GM23248 (cell line): ENCODE measurements around the gene MMP14. TPM values are rescaled to one million over a fixed set of nuclear protein-coding genes. Genes with fewer than 3 reads are reported as not detected.

Experiments
- DNase-seq: peaks from one replicate; pipeline ENCODE4 v3.0.0-alpha.2; 2015
- H2AFZ ChIP-seq: fragments of 200-600 bp; sonication (generic); 2 replicates; pipeline ENCODE4 v1.6.1; 2016; ENCODE audit warnings: antibody characterized with exemption
- H3F3A ChIP-seq: fragments of 200-600 bp; sonication (generic); 2 replicates; pipeline ENCODE4 v1.6.1; 2016; ENCODE audit warnings: mild to moderate bottlenecking, antibody characterized with exemption, mixed run types; ENCODE audit not compliant: insufficient read depth
- H3K27ac ChIP-seq: fragments of 200-600 bp; sonication (generic); 2 replicates; pipeline ENCODE4 v1.5.1; 2016; ENCODE audit warnings: mild to moderate bottlenecking
- H3K27me3 ChIP-seq: fragments of 200-600 bp; sonication (generic); replicated peaks from 2 replicates; pipeline ENCODE4 v1.6.1; 2016; ENCODE audit warnings: mild to moderate bottlenecking; ENCODE audit not compliant: insufficient read depth
- H3K36me3 ChIP-seq: fragments of 200-600 bp; sonication (generic); 2 replicates; pipeline ENCODE4 v1.6.1; 2016; ENCODE audit warnings: low read depth, mild to moderate bottlenecking
- H3K4me1 ChIP-seq: fragments of 200-600 bp; sonication (generic); 2 replicates; pipeline ENCODE4 v1.6.1; 2016; ENCODE audit warnings: mild to moderate bottlenecking; ENCODE audit not compliant: insufficient read depth
- H3K4me2 ChIP-seq: fragments of 200-600 bp; sonication (generic); one replicate; pipeline ENCODE4 v1.6.1; 2016; ENCODE audit warnings: mild to moderate bottlenecking; ENCODE audit not compliant: unreplicated experiment
- H3K4me3 ChIP-seq: fragments of 200-600 bp; sonication (generic); 2 replicates; pipeline ENCODE4 v1.5.1; 2016; ENCODE audit warnings: mild to moderate bottlenecking
- H3K79me2 ChIP-seq: fragments of 200-600 bp; sonication (generic); 2 replicates; pipeline ENCODE4 v1.6.1; 2016; ENCODE audit warnings: mild to moderate bottlenecking; ENCODE audit not compliant: insufficient read depth
- H3K9ac ChIP-seq: fragments of 200-600 bp; sonication (generic); 2 replicates; pipeline ENCODE4 v1.6.1; 2016; ENCODE audit warnings: mild to moderate bottlenecking
- H3K9me2 ChIP-seq: fragments of 200-600 bp; sonication (generic); 2 replicates; pipeline ENCODE4 v1.6.1; 2016; ENCODE audit warnings: mixed run types, mild to moderate bottlenecking, moderate library complexity; ENCODE audit not compliant: insufficient read depth
- H3K9me3 ChIP-seq: fragments of 200-600 bp; sonication (generic); one replicate; pipeline ENCODE4 v1.6.1; 2017; ENCODE audit warnings: low read depth
- H4K20me1 ChIP-seq: fragments of 200-600 bp; sonication (generic); 2 replicates; pipeline ENCODE4 v1.6.0; 2016; ENCODE audit not compliant: insufficient read depth
- EZH2 ChIP-seq: fragments of 200-600 bp; sonication (generic); IDR thresholded peaks from 2 replicates; pipeline ENCODE4 v1.6.1; 2018; ENCODE audit warnings: antibody characterized with exemption, mild to moderate bottlenecking; ENCODE audit not compliant: insufficient read depth, poor library complexity, severe bottlenecking
- EZH2phosphoT487 ChIP-seq: fragments of 200-600 bp; sonication (generic); IDR thresholded peaks from 2 replicates; pipeline ENCODE4 v1.6.1; 2018; ENCODE audit warnings: antibody characterized with exemption, moderate library complexity, mild to moderate bottlenecking, low read depth; ENCODE audit not compliant: insufficient read depth
- WGBS, 2 experiments: methylation state at CpG; one replicate each; pipeline ENCODE4 v1.1.6; 2015 to 2017; ENCODE audit warnings: low lambda C conversion rate in 2 of 2, low coverage in 1 of 2; ENCODE audit errors: missing lambda C conversion rate in 2 of 2; 5-methylcytosine and 5-hydroxymethylcytosine counted together
- in situ Hi-C: fragments of 300-500 bp; cut with MboI; formaldehyde crosslinking; loops from 2 replicates; pipeline ENCODE4 v1.15.0; 2020
- polyA plus RNA-seq: library from polyadenylated mRNA; unstranded; fragments of >200 nt; fragmentation: Nextera tagmentation; extraction: Ambion mirVana; gene quantifications from 2 replicates; pipeline ENCODE4 v1.2.1, GENCODE V29; 2016
- total RNA-seq: library from RNA; depleted of rRNA; stranded (reverse); fragments of >200 nt; shearing (Covaris generic); gene quantifications from 2 replicates; pipeline ENCODE4 v1.2.3, GENCODE V29; 2014

MMP14 gene
- total and polyA plus RNA-seq, 2 experiments from 2014 or later = 50.1 to 450 TPM

DNA sequence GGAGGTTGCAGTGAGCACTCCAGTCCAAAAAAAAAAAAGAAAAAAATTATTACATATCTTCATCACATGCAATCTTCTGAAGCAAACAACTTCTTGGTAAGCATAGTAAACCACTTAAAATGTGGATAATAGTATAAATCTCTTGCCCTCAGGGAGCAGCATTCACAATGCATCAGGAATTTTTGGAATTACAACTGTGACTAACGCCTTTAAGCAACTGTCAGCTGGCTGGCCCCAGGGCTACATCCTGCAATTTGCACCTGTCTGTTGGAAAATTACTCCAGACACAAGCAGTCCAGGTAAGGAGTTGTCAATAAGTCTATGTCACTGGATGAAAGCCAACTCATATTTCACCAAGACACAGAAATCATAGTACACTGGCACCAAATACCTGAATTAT is 15.7 kb upstream of the MMP14 start:
- Histone ChIP-seq H4K20me1 (no peaks in the 10 kb centered on the region), H3K9ac (no peak overlapping the region), H3K27me3 (no peaks in the 10 kb centered on the region), H3K27ac (no peak overlapping the region), H3K4me1 (peaks cover 36% of the 10 kb centered on the region), H2AFZ (no peak overlapping the region), H3F3A (peaks cover 27% of the 10 kb centered on the region), H3K9me3 (no peaks in the 10 kb centered on the region), H3K4me3 (no peak overlapping the region), H3K79me2 (no peaks in the 10 kb centered on the region), H3K36me3 (no peaks in the 10 kb centered on the region), H3K9me2 (no peaks in the 10 kb centered on the region), H3K4me2 (no peak overlapping the region)
- no peak for TF ChIP-seq EZH2phosphoT487
- no peak for TF ChIP-seq EZH2
- DNase-seq = peak; percentile 62
- in situ Hi-C loops = no loop called here
- WGBS, 2 experiments = 76 to 84% methylated on average over 1 of the region's 1 CpG

DNA sequence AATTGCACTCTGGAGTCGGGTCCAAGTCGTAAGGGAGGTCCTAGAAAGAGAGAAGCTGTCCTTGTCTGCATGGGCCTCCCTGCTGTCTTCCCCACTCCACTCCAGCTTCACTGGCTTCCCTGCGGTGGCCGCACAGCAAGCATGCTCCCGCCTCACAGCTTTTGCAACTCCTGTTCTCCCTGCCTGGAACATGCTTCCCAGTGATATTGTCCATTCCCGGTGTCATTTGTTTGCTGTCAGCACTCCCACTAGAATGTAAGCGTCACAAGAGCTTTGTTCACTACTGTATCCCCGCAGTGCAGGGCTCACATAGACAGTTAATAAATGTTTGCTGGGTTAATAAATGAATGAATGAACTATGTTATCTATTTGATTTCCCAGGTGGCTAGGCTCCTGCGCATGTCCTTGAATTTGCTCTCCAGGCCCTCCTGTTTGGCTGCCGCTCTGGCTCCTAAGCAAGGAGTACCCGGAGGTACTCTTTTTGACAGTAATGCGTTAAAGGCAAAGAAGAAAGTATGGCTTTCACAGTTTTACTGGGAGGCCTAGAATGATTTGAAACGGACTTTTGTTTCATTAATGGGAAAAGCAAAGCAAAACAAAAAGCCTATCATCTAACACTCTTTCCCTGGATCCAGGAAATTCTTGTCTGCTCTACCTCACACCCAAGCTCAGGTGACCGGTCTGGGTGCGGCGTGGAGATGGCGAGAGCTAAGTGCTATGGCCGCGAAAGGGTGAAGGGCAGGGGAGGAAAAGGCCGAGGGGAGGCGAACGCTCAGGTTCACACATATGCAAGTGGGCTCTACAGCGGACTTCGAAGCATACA is 15.0 kb upstream of the MMP14 start:
- H3K27ac ChIP-seq = no peak overlapping the region
- H4K20me1 ChIP-seq = no peaks in the 10 kb centered on the region
- H2AFZ ChIP-seq = no peak overlapping the region
- H3K79me2 ChIP-seq = no peaks in the 10 kb centered on the region
- TF ChIP-seq EZH2 (no peak), EZH2phosphoT487 (no peak)
- in situ Hi-C loops = no loop called here
- no peaks in the 10 kb centered on the region for H3K36me3 ChIP-seq
- H3K9me3 ChIP-seq = no peaks in the 10 kb centered on the region
- H3K4me2 ChIP-seq = no peak overlapping the region
- no peak overlapping the region for H3K9ac ChIP-seq
- H3K4me3 ChIP-seq = no peak overlapping the region
- no peaks in the 10 kb centered on the region for H3K9me2 ChIP-seq
- H3K27me3 ChIP-seq = no peaks in the 10 kb centered on the region
- H3K4me1 ChIP-seq = peaks cover 36% of the 10 kb centered on the region
- WGBS, 2 experiments = 80 to 82% methylated on average over 24 of the region's 24 CpGs
- H3F3A ChIP-seq = peaks cover 27% of the 10 kb centered on the region
- peak; percentile 20 for DNase-seq

DNA sequence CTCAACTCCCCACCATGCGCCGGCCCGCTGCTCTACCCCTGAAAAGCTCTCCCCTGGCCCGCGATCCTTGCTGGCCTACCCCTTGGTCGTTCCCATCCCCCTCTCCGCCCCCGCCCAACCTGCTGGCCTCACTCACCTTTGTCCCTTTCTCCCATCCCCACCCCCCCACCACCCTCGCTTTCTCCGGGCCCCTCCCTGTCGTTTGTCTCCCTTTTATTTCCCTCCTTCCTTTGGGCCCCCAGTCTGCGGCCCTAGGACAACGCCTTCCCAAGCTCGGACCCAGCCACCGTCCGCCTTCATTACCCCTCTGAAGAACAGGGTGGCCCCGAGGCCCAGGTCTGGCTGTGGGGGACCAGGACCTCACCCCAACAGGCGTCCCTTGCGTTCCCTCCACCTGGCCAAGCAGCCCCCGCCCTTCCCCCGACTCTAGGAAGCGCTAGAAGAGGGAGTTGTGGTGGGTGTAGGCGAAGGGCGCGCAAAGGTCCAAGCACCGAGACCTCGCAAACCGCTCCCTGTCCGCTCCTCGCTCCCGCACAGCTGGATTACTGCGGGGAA is 14.3 kb upstream of the MMP14 start:
- WGBS, 2 experiments = 54 to 68% methylated on average over 20 to 32 of the region's 32 CpGs
- H4K20me1 ChIP-seq = no peaks in the 10 kb centered on the region
- H3F3A ChIP-seq = peaks cover 27% of the 10 kb centered on the region
- no peaks in the 10 kb centered on the region for H3K27me3 ChIP-seq
- peak overlapping the region; percentile 71 for H2AFZ ChIP-seq
- H3K79me2 ChIP-seq = no peaks in the 10 kb centered on the region
- H3K36me3 ChIP-seq = no peaks in the 10 kb centered on the region
- no peak for DNase-seq
- peak overlapping the region; percentile 74 for H3K9ac ChIP-seq
- H3K9me2 ChIP-seq = no peaks in the 10 kb centered on the region
- peaks cover 36% of the 10 kb centered on the region for H3K4me1 ChIP-seq
- H3K4me2 ChIP-seq = no peak overlapping the region
- H3K27ac ChIP-seq = peak overlapping the region; percentile 89
- no peaks in the 10 kb centered on the region for H3K9me3 ChIP-seq
- TF ChIP-seq EZH2 (no peak), EZH2phosphoT487 (no peak)
- in situ Hi-C loops = no loop called here
- H3K4me3 ChIP-seq = no peak overlapping the region

DNA sequence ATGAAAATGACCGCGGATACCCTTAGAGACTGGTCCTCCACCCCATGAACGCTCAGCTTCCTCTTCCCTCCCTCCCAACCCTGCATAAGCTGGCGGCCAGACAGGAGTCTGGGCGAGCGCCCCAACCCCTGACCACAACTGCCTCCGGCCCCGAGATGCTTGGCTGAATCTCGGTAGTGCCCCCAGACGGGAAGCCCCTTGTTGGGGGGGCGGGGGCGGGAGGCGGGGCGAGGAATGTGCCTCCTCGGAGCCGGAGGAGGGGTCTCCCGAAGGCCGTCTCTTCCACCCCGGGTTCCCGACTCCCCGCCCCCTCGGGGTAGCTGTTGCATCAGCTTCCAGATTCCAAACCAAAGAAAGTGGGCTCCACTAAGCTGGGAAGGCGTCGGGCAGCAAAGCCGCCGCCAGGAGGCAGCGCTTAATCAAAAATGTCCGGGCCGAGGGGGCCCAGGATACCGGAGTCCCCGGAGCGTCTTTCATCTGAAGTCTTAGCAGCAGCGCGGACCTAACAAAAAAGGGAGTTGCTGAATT is 13.8 kb upstream of the MMP14 start:
- WGBS, 2 experiments = 1 to 2% methylated on average over 21 to 34 of the region's 34 CpGs
- in situ Hi-C loops = no loop called here

More for the DNA sequence above, 13.8 kb upstream of the MMP14 start:
- TF ChIP-seq EZH2phosphoT487 = no peak
- no peak for TF ChIP-seq EZH2
- Histone ChIP-seq H3K9ac (peak overlapping the region; percentile 74), H3K9me3 (no peaks in the 10 kb centered on the region), H2AFZ (peak overlapping the region; percentile 71), H3F3A (peaks cover 27% of the 10 kb centered on the region), H3K4me3 (peak overlapping the region; percentile 60), H3K79me2 (no peaks in the 10 kb centered on the region), H4K20me1 (no peaks in the 10 kb centered on the region), H3K27ac (peak overlapping the region; percentile 89), H3K9me2 (no peaks in the 10 kb centered on the region), H3K4me1 (peaks cover 36% of the 10 kb centered on the region), H3K36me3 (no peaks in the 10 kb centered on the region), H3K4me2 (peak overlapping the region; percentile 76), H3K27me3 (no peaks in the 10 kb centered on the region)
- peak; percentile 94 for DNase-seq
